Activated T-helper 1 cell treated with anti-CD3 and anti-CD28 coated beads, Interleukin-2, amount 50 U/mL, for 16 hours (primary cell): ENCODE data around the gene NUP153.
"Not testable (repeated sequence)": the region's sequence is repeated elsewhere in the genome, so short reads cannot be mapped to it uniquely, and the experiment has no call there.

Source experiments
- DNase-seq, 2 donors: peaks; one replicate each; pipeline ENCODE4 v3.0.0-alpha.2; 2020; ENCODE audit warnings: low read depth in 1 of 2, low spot score in 1 of 2

Gene NUP153

DNA sequence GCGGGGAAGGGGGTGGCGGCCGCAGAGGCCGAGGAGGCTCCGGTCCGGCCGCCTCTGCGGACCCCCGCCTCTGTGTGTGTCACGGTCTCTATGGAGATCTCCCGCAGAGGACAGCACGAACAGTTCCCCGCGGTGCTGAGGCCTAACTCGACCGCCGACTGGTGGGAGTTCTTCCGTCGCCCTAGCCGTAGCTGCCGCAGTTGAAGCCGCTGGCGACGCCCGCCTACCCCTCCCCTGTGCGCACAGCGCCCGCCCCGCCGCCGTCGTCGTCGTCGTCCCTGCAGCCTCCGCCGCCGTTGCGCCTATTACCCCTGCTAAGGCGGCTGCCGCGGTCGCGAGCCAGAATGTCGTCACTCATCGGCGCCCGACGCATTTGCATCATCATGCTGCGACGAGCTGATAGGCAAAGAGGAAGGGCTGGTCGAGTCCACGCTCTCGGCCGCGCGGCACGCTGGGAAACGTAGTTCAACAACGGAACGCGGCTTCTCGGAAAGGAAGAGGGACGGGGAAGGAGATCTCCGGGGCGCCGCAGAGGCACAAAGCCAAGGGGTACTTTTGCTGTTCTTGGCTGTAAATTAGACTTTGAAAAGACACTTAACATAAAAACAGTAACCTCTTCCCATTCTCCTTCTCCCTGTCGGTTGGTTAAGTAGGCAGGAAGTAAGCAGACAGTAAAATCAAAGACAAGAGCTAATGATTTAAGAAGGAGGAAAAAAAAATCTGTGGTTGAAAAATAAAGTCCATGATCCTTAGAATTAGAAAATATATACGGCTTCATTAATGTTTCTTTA lies at the start of gene NUP153:
NUP153 (minus strand) TSS at position 346 of the 791 bp plus-strand sequence. CDS start 538 bp downstream, outside the sequence.
- DNase-seq = peak; percentile 100

DNA sequence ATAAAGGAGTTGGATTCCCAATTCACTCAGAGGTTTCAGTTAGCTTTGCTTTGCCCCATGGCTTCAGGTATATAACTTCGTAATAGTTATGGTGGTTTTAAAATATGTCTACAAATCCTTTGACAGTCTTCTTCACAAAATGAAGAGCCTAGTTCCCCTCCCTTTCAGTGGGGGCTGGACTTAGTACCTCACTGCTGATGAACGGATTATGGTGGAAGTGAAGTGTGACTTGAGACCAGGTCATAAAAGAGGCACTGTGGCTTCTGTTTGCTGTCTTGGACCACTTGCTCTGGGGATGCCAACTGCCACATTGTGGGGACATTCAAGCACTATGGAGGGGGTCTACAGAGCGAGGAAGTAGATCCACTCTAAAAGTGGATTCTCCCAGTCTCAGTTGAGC lies 47.5 kb upstream of the NUP153 start:
- no peak for DNase-seq

DNA sequence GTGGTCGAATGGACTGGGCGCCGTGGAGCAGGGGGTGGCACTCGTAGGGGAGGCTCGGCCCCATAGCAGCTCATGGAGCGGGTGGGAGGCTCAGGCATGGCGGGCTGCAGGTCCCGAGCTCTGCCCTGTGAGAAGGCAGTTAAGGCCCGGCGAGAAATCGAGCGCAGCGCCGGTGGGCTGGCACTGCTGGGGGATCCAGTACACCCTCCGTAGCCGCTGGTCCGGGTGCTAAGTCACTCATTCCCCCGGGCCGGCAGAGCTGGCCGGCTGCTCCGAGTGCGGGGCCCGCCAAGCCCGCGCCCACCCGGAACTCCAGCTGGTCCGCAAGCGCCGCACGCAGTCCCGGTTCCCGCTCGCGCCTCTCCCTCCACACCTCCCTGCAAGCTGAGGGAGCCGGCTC lies 38.6 kb upstream of the NUP153 start:
- not testable (repeated sequence) for DNase-seq

DNA sequence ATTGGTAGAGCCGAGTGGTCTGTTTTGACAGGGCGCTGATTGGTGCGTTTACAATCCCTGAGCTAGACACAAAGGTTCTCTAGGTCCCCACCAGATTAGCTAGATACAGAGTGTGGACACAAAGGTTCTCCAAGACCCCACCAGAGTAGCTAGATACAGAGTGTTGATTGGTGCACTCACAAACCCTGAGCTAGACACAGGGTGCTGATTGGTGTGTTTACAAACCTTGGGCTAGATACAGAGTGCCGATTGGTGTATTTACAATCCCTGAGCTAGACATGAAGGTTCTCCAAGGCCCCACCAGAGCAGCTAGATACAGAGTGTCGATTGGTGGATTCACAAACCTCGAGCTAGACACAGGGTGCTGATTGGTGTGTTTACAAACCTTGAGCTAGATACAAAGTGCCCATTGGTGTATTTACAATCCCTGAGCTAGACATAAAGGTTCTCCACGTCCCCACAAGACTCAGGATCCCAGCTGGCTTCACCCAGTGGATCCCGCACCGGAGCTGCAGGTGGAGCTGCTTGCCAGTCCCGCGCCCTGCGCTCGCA lies 38.1 kb upstream of the NUP153 start:
- not testable (repeated sequence) for DNase-seq

DNA sequence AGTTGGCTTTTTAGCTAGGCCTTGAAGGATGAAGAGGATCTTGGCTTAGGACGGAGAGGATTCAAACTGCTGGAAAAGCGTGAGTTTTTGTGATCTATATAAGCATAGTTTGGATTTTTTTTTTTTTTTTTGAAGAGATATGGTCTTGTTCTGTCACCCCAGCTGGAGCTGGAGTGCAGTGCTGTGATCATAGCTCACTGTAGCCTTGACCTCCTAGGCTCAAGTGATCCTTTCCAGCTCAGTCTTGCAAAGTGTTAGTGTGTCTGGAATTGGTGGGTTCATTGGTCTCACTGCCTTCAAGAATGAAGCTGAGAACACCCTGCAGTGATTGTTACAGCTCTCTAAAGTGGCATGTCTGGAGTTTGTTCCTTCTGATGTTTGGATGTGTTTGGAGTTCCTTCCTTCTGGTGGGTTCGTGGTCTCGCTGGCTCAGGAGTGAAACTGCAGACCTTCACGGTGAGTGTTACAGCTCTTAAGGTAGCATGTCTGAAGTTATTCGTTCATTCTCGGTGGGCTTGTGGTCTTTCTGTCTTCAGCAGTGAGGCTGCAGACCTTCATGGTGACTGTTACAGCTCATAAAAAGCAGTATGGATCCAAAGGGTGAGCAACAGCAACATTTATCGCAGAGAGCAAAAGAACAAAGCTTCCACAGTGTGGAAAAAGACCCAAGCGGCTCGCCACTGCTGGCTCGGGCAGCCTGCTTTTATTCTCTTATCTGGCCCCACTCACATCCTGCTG lies 37.5 kb upstream of the NUP153 start:
- DNase-seq = no peak

DNA sequence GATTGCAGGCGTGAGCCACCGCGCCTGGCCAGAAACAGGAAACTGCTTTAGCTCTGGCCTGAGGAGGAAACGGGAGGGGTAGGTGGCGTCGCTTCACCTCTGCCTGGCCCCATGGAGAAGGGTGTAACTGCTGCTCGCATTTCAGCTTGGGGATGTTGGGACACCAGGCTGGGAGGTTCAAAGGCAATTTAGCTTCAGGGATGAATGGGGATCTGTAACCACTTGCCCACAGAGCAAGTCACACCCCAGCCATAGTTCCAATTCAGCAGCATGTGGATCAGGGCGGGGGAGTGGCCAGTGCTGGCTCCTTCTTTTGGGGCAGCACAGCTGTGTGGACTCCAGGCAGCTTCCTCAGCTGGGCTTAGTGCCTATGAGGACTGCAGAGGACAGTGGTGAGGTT lies 34.8 kb upstream of the NUP153 start:
- DNase-seq = no peak

DNA sequence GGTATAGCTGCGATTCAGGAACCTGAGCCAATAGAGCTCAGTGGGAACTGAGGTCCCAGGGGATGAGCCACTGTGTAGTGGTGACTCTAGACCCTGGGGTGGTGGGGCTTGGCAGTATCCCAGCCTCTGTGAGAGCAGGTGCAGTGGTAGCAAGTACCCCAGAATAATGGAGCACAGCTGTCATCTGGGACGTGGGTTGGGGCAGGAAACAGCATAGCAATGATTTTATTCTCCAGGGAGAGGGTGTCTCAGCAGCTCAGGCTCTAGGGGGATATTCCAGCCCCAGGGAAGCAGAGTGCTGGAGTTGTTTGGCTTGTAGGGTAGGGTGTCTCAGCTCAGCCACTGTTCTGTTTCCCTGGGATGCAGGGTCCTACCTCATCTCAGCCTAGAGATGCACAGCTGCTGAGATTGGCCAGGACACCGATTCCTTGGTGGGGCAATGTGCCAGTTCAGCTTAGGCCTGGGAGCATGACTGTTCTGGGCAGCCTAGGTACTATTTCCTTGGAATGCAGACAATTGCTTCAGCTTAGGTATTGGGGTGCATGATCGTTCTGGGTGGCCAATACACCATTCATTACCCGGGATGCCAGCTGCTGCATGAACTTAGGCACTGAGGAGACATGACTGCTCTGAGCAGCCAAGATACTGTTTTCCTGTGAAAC lies 34.0 kb upstream of the NUP153 start:
- DNase-seq = no peak

DNA sequence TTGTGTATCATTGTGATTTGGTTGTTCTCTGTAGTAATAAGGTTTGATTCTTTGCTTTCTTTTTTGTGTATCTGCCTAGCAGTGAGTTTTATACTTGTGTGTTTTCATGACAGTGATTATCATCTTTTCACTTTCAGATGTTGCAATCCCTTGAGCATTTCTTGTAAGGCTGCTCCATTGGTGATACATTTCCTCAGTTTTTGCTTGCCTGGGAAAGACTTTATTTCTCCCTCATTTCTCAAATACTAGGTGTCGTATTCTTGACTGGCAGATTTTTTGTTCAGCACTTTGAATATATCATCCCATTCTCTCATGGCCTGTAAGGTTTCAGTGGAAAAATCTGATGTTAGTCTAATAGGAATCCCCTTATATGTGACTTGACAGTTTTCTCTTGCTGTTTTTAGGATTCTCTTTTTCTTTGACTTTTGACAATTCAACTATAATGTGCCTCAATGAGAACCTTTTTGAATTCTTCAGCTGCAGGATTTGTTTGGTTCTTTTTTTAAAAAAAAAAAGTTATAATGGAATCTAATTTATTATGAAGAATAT lies 31.1 kb upstream of the NUP153 start:
- DNase-seq = no peak

DNA sequence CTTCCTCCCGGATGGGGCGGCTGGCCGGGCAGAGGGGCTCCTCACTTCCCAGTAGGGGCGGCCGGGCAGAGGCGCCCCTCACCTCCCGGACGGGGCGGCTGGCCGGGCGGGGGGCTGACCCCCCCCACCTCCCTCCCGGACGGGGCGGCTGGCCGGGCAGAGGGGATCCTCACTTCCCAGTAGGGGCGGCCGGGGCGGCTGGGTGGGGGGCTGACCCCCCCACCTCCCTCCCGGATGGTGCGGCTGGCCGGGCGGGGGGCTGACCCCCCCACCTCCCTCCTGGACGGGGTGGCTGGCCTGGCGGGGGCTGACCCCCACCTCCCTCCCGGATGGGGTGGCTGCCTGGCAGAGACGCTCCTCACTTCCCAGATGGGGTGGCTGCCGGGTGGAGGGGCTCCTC lies 28.6 kb upstream of the NUP153 start:
- DNase-seq = not testable (repeated sequence)

DNA sequence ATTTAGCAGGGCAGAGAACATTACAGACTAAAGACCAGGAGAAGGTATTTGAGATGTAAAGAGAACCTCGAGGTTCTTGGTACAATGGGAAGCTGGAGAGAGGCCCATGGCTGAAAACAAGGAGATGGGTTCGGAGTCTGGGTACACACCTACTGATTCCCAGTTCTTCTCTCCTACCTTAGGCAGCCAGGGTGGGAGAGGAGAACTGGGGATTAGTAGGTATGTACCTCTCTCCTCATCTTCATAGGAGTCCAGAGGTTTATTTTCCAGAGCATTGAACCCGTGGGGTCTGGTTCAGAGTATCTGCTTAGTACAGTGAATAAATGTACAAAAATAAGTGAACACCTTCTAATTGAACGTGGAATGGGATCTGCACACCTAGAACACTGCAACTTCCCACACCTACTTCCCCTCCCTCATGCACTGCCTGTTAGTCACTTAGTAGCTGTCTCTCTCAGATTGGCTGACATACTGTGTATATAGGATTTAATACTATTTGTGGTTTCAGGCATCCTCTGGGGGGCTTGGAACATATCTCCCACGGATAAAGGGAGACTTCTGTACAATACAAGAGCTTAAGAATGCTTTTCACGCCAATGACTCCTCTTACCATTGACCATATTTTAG lies 23.5 kb upstream of the NUP153 start:
- DNase-seq = no peak

DNA sequence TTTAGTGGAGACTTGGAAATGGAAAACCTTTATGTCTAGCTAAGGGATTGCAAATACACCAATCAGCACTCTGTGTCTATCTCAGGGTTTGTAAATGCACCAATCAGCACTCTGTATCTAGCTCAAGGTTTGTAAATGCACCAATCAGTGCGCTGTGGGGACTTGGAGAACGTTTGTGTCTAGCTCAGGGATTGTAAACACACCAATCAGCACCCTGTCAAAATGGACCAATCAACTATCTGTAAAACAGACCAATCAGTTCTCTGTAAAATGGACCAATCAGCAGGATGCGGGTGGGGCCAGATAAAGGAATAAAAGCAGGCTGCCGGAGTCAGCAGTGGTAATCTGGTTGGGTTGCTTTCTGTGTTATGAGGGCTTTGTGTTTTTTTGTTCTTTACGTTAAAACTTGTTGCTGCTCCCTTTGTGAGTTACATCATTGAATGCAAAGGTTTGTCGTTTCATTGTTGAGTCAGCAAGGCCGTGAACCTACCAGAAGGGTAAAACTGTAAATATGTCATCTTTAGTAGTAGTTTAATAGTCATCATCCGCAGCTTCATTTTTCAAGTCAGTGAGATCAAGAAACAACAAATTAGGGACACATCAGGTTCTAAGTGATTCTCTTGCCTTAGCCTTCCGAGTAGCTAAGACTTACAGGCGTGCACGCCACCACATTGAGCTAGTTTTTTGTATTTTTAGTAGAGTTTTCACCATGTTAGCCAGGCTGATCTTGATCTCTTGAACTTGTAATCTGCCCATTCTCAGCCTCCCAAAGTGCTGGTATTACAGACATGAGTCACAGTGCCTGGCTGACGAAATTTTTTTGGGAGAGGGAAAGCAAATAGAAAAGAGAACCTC lies 22.7 kb upstream of the NUP153 start:
- DNase-seq = no peak

DNA sequence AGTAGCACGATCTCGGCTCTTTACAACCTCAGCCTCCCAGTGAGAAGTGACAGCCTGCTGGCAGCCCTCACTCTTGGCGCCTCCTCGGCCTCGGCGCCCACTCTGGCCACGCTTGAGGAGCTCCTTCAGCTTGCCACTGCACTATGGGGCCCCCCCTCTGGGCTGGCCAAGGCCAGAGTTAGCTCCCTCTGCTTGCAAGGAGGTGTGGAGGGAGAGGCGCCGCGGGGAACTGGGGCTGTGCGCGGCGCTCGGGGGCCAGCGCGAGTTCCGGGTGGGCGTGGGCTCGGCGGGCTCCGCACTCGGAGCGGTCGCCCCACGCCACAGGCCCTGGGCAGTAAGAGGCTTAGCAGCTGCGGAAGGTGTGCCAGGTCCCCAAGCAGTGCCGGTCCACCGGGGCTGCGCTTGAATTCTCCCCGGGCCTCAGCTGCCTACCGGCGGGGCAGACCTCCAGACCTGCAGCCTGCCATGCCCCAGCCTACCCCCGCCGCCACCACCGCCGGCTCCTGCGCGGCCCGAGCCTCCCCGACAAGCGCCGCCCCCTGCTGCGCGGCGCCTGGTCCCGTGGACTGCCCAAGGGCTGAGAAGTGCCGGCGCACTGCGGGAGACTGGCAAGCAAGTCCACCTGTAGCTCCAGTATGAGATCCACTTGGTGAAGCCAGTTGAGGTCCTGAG lies 22.0 kb upstream of the NUP153 start:
- DNase-seq = no peak

DNA sequence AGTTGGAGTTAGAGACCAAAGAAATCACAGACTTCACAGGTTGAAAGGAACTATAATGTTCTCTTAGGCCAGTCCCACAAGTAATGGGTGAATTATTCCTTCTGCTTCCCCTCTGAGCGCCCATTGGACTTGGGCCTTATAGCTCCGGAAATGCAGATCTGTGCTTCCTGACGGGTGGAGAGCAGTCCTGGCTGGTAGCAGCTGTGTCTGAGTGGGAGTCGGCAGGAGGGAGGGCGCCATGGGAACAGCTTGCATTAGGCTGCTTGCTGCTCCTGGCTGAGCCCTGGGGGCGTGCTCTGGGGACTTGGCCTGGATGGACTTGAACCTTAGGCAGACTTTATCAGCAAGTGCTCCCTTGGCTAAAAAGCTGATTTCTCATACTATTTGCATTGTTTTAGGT lies 18.4 kb upstream of the NUP153 start:
- DNase-seq = no peak

DNA sequence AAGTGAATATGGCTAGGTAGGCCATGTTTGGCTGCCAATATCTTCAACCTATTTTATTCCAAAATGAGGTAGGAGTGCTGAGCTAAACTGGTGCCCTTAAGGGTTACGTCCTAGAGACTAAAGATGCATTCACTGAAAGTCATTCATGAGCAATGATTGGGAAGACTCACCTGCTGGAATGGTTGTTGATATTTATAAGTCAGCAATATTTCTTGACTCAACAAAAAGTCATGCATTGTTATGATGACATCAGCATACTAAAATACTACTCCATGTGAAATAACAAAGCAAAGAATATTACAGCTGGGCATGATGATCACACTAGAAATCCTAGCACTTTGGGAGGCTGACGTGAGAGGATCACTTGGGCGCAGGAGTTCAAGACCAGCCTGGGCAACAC lies 17.6 kb upstream of the NUP153 start:
- DNase-seq = no peak

DNA sequence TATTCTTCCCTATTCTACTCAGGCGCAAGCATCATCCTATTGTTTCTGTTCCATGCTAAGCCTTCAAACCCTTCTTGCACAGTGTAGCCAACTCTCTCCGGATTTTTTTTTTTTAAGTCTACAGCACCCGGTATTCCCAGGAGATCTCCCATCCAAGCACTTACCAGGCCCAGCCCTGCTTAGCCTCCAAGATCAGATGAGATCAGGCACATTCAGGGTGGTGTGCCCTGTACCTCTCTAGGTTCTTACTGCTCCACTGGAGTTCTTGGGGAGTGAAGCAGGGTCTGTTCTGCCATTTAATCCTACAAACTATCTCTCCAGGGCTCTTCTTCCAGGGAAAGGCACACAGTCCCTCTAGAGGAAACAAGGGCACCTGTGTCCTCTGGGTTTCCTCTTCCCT lies 14.9 kb upstream of the NUP153 start:
- DNase-seq = no peak

DNA sequence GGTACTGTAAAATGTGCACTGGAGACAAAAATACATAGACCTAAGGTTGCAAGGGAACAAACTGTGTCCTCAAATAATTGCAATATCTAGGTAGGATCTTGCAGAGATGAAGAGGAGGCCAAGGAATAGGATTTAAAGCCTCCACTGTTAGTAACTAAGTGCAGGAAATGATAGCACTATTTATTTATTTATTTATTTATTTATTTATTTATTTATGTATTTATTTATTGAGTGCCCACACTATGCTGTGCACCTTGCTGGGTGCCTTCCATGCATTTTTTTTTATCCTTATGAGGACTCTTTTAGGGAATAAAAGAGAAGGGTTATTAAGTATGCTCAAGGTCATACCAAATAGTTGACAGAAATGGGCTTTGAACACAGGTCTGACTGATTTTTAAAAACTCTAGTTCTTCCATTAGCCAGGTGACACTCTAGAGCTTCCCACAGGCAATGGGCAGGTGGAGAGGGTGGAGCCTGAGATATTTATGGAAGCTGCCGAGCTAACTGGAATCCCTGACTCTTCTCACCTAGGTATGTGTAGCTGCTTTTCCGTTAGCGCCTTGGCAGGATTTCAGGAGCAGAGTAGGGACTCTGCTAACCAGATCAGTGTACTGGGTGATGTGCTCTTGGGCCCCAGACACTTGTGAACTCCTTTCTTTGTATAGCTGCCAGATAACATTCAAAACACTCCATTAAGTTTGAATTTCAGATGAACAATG lies 12.8 kb upstream of the NUP153 start:
- DNase-seq = no peak

DNA sequence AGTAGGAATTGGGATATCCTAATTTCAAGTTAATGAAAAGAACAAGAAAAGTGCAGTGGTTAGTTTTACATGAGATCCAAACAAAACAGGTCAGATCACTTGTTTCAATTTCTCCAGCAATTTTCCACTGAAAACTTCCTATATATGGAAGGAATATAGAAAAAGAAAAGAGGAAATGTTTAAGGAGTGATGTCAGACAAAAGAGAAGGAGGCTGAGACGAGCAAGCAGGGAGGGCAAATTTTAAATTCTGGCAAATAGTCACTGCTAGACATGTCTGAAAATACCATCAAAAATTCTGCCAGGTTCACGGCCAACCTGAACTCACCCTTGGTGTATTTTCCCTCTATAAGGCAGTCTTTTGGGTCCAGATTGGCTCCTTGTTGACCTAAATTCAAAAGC lies 9.5 kb upstream of the NUP153 start:
- DNase-seq = no peak

DNA sequence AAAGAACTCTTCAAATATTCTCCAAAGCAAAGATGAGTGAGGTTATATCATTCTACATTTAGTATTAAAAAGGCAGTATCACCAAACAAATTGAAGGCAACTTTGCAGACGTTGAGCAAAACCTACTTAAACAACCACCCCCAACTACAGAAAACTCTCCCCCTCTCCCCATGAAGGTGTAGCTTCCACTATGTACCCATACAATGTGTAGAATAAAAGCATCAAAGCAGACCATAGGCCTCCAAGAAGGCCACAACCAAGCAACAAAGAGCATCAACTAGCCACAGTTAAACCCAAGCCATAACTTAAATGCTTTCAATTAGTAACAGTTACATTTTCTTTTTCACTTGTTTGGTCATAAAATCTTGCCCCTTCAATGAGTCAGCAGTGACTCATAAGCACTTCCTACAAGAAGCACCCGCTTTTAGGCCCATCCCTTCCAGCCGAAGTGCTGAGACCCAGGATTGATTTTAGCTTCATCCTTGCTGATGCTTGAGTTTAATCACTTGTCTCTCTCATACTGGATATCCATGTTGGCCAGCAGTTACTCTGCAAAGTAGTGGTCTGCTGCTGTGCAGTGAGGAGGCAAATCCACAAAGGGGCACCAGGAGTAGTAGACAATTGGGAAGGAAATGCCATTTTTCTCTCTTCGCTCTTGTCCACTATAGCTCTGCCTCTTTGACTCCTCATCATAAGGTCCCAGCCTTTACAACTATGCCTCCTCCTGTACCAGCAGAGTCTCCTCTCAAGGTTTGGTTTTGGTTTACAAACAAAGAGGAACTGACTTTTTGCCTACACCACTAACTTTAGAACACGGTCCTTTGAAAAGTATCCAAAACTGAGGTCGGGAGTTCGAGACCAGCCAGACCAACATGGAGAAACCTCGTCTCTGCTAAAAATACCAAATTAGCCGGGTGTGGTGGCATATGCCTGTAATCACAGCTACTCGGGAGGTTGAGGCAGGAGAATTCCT lies 8.4 kb upstream of the NUP153 start:
- DNase-seq = no peak
